GM18502 (cell line): Measurements from ENCODE around the gene ADGRG1.
"Not testable (repeated sequence)": the region's sequence is repeated elsewhere in the genome, so short reads cannot be mapped to it uniquely, and the experiment has no call there.

Experiments
- ATAC-seq: cut with Tn5 transposase; IDR thresholded peaks from one replicate; pipeline ENCODE4 v1.9.1; 2021; ENCODE audit warnings: mild to moderate bottlenecking; ENCODE audit not compliant: unreplicated experiment, poor library complexity

Gene ADGRG1

GRCh38 chr16:57628008-57628781, at the start of gene ADGRG1:
ADGRG1 (plus strand) TSS chr16:57628630; CDS start chr16:57650288, 21,658 bp downstream.
- no peak for ATAC-seq

DNA sequence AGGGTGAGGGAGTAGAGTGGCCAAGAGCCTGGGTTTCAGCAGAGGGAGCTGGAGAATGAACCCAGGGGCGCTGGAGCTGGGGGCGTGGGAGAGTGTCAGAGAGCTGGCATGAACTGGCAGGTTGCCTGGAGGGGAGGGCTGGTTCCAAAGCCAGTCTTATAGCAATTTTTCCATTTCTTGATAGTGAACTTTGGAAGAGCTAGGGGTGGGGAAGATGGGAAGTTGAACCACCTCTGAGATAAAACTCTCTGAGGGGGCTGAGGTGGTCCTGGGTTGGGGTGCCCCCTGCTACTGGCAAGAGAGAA, 49.1 kb upstream of the ADGRG1 start:
- ATAC-seq = no peak

GRCh38 chr16:57585051-57585687, 43.3 kb upstream of the ADGRG1 start:
- ATAC-seq = no peak

GRCh38 chr16:57588831-57589230, 39.6 kb upstream of the ADGRG1 start:
- ATAC-seq = no peak

GRCh38 chr16:57589374-57589773, 39.1 kb upstream of the ADGRG1 start:
- ATAC-seq = no peak

- no peak for ATAC-seq
These were observed 37.8 kb upstream of the ADGRG1 start for GRCh38 chr16:57590654-57591085.

- ATAC-seq = peak; percentile 80
These were observed 37.2 kb upstream of the ADGRG1 start for GRCh38 chr16:57591086-57591869.

- ATAC-seq = no peak
These were observed 36.5 kb upstream of the ADGRG1 start for GRCh38 chr16:57591870-57592485.

DNA sequence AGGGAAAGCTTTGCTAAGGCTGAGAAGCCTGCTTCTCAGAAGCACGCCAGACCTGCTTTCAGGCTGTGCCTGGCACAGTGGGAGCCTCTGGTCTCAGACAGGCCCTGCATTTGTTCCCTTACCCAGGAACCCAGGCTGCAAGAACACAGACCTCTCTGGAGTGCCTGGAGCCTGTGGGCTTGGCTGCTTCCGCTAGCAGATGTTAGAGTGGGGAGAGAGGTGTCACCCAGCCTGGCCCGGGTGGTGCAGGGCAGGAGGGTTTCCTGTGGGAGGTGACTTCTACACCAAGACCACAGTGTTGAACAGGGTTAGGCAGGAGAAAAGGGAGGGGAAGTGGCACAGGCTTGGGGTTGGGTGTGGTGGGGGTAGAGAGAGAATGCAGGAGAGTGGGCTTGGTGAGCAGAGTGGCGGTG, 35.8 kb upstream of the ADGRG1 start:
- ATAC-seq = no peak

- no peak for ATAC-seq
These were observed 35.4 kb upstream of the ADGRG1 start for GRCh38 chr16:57593021-57593420.

DNA sequence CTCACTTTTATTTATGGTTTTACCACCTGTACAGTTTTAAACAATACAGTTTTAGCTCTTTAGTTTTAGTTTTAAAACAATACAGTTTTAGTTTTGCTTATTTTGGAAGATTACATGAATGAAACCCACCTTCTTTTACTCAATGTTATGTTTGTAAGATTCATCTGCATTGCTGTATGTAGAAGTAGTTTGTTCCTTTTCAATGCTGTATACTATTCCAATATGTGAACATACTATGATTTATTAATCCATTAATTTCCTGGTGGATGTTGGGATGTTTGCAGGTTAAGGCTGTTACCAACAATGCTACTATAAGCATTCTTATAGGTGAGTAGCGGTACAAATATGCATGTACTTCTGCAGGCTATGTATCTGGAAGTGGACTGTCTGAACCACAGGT, 34.4 kb upstream of the ADGRG1 start:
- ATAC-seq = no peak

DNA sequence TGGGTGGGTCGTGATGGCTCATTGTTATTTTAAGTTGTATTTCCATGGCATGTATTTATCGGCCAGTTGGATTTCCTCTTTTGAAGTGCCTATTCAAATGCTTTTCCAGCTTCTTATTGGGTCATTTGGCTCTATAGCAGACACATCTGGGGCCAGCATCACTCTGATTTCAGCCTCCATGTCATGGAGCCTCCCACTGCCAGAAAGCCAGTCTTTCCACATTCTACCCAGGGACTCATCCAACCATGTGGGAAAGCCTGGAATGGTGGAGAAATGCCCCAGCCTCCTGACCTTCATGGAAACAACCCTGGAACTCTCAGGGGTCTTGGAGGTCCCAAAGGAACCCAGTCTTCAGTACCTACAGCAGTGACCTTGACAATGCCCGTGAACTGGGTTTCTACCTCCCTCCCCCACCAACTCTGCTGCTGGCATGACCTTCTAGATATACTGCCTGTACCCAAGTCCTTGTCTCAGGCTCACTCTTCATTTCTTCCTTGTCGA, 33.8 kb upstream of the ADGRG1 start:
- ATAC-seq = no peak

- not testable (repeated sequence) for ATAC-seq
These were observed 32.2 kb upstream of the ADGRG1 start for GRCh38 chr16:57596234-57596633.

DNA sequence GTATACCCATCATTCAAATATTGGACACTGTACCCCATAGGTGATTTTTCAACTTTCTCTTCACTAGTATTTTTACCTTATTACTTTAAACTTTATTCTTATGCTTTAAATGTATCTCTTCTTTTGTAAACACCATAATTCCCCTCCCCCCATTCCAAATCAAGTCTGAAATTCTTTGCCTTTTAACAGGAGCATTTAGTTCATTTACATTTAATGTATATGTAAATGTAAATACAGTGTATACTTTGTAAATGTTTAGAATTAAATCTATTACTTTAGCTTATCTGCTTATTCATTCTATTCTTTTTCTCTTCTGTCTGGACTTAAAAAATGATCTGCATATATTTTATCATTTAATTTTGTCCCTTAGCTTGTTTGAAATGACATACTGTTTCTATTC, 30.0 kb upstream of the ADGRG1 start:
- ATAC-seq = no peak

GRCh38 chr16:57600048-57600835, 28.2 kb upstream of the ADGRG1 start:
- ATAC-seq = peak; percentile 40

GRCh38 chr16:57600952-57601580, 27.4 kb upstream of the ADGRG1 start:
- ATAC-seq = no peak

DNA sequence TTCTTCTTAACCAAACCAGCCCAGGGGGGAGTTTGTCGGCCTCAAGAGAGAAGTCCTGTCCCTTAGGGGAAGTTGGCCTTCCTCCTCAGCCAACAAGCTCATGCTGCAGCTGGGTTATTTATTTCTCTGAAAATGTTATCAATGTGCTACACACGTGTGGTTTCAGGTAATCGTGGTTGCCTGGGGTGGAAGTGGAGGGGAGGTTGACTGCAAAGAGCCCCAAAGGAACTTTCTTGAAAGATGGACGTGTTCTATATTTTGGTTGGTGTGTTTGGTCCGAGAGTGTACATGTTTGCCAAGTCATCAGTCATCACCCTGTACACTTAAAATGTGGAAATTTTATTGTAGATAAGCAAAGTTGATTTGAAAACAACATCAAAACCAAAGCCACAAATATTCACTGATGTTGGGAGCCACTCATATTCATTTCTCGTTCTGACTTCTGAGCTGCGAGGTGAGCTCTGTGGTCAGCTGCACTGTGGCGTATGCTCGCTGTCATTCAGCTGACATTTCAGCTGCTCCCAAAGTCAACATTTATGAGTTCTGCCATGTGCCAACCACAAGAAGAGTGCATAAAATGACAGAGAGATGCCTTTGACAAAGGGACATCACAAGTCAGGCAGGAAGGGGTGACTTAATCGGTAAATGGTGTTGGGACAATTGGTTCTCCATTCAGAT, 26.5 kb upstream of the ADGRG1 start:
- peak; percentile 92 for ATAC-seq

DNA sequence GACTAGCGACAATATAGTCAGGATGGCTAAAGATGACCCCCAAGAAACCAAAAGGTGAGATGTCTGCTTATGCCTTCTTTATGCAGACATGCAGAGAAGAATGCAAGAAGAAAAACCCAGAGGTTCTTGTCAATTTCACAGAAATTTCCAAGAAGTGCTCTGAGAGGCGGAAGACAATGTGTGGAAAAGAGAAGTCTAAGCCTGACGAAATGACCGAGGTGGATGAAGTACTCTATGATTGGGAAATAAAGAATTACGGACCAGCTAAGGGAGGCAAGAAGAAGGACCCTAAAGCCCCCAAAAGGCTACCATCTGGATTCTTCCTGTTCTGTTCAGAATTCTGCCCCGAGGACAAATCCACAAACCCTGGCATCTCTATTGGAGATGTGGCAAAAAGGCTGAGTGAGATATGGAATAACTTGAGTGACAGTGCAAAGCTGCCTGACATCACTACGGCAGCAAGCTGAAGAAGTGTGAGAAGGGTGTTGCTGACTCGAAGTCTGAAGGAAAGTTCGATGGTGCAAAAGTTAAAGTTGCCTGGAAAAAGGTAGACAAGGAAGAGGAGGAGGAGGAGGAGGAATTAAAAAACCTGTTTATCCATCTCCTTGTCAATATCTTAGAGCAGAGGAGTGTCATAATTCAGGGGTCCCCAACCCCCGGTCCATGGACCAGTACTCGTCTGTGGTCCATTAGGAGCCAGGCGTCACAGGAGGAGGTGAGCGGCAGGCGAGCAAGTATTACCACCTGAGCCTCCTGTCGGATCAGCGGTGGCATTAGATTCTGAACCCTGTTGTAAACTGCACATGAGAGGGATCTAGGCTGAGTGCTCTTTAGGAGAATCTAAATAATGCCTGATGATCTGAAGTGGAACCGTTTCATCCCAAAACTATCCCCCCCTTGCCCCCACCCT, 25.1 kb upstream of the ADGRG1 start:
- no peak for ATAC-seq
